ENCODE results near the gene ASB3.

GRCh38 chr2:53631313-53632125, 155.2 kb downstream of the ASB3 start:
- TF ChIP-seq CTCF (conservative IDR thresholded peaks at IDR 0.05; ENCODE audit: low read length) (no peak), EZH2phosphoT487 (IDR thresholded peaks at IDR 0.05; ENCODE audit: borderline replicate concordance, low read depth, low read length) (no peak)

All from OCI-LY7 (cell line).